Measurements from ENCODE around the gene SLC25A39.

- TF ChIP-seq CTCF (IDR thresholded peaks at IDR 0.05) (no peak), POLR2AphosphoS5 (IDR thresholded peaks at IDR 0.05) (no peak), POLR2A (IDR thresholded peaks at IDR 0.05) (no peak)
Observed at GRCh38 chr17:44351464-44351863, 26.8 kb upstream of the SLC25A39 start.

All from transverse colon (tissue), 4 donors.